Measurements from ENCODE around the gene ZFX.

ZFX gene

DNA sequence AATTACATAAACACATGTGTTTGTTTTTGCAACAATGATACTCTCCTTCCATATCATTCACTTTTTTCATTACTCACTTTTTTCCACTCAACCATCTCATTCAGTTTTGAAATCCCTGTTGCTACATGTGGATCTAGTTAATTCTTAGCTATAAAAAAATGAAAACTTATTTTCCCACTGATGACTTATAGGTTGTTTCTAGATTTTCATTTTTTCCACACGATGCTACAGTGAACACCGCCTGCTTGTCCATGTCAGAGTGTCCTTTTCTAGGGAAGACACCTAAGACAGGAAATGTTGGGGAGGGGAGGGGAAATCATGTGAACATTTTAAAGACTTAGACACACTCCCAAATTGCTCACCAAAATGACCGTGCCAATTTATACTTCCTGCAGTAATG is 94.2 kb downstream of the ZFX start:
- DNase-seq (ENCODE audit: low read depth in 1 of 2, low spot score in 1 of 2), result no peak
- no peaks in the 10 kb centered on the region for H3K27me3 ChIP-seq (ENCODE audit: insufficient read depth, poor library complexity, severe bottlenecking)
- H3K27ac ChIP-seq (replicated peaks), result no peak overlapping the region
- no peak for TF ChIP-seq SPI1 (IDR thresholded peaks at IDR 0.05; ENCODE audit: borderline replicate concordance, low read depth)
- no peak for TF ChIP-seq REST (IDR thresholded peaks at IDR 0.05; ENCODE audit: insufficient replicate concordance, low read depth)
- no peak for TF ChIP-seq CTCF (IDR thresholded peaks at IDR 0.05; ENCODE audit: insufficient read depth, low read length)
- TF ChIP-seq GABPA (IDR thresholded peaks at IDR 0.05; ENCODE audit: low read depth), result no peak
- no peak for TF ChIP-seq POLR2AphosphoS5 (IDR thresholded peaks at IDR 0.05; ENCODE audit: low read depth)
- H3K4me3 ChIP-seq (replicated peaks; ENCODE audit: insufficient read depth, low read length), result no peak overlapping the region

GRCh38 chrX:24245202-24245601 is 95.7 kb downstream of the ZFX start:
- no peak overlapping the region for H3K27ac ChIP-seq (replicated peaks)
- H3K4me3 ChIP-seq (replicated peaks; ENCODE audit: insufficient read depth, low read length), result no peak overlapping the region

GRCh38 chrX:24248042-24248441 is 98.5 kb downstream of the ZFX start:
- H3K27me3 ChIP-seq (ENCODE audit: insufficient read depth, poor library complexity, severe bottlenecking), result no peaks in the 10 kb centered on the region
- no peak overlapping the region for H3K4me3 ChIP-seq (replicated peaks; ENCODE audit: insufficient read depth, low read length)
- DNase-seq (ENCODE audit: low read depth in 1 of 2, low spot score in 1 of 2), result no peak
- no peak for TF ChIP-seq REST (IDR thresholded peaks at IDR 0.05; ENCODE audit: insufficient replicate concordance, low read depth)
- TF ChIP-seq SPI1 (IDR thresholded peaks at IDR 0.05; ENCODE audit: borderline replicate concordance, low read depth), result no peak
- TF ChIP-seq GABPA (IDR thresholded peaks at IDR 0.05; ENCODE audit: low read depth), result no peak
- TF ChIP-seq CTCF (IDR thresholded peaks at IDR 0.05; ENCODE audit: insufficient read depth, low read length), result no peak
- no peak for TF ChIP-seq POLR2AphosphoS5 (IDR thresholded peaks at IDR 0.05; ENCODE audit: low read depth)
- H3K27ac ChIP-seq (replicated peaks), result no peak overlapping the region

More at GRCh38 chrX:24245202-24245601, 95.7 kb downstream of the ZFX start:
- no peak for TF ChIP-seq SPI1 (IDR thresholded peaks at IDR 0.05; ENCODE audit: borderline replicate concordance, low read depth)
- no peak for TF ChIP-seq GABPA (IDR thresholded peaks at IDR 0.05; ENCODE audit: low read depth)
- no peak for TF ChIP-seq CTCF (IDR thresholded peaks at IDR 0.05; ENCODE audit: insufficient read depth, low read length)
- TF ChIP-seq REST (IDR thresholded peaks at IDR 0.05; ENCODE audit: insufficient replicate concordance, low read depth), result no peak
- no peak for TF ChIP-seq POLR2AphosphoS5 (IDR thresholded peaks at IDR 0.05; ENCODE audit: low read depth)
- no peak for DNase-seq (ENCODE audit: low read depth in 1 of 2, low spot score in 1 of 2)
- H3K27me3 ChIP-seq (ENCODE audit: insufficient read depth, poor library complexity, severe bottlenecking), result no peaks in the 10 kb centered on the region

All from HL-60 (cell line).